Activated gamma-delta T cell treated with anti-CD3 and anti-CD28 coated beads, Interleukin-2, amount 50 U/mL, for 16 hours (primary cell): Measurements from ENCODE around the gene PRKCI.
"Not testable (repeated sequence)": the region's sequence is repeated elsewhere in the genome, so short reads cannot be mapped to it uniquely, and the experiment has no call there.

Experiments used
- DNase-seq: peaks from one replicate; pipeline ENCODE4 v3.0.0-alpha.2; 2020; ENCODE audit warnings: low read depth

The PRKCI gene

GRCh38 chr3:170343859-170344258 lies 121.6 kb downstream of the PRKCI start:
- DNase-seq = not testable (repeated sequence)

DNA sequence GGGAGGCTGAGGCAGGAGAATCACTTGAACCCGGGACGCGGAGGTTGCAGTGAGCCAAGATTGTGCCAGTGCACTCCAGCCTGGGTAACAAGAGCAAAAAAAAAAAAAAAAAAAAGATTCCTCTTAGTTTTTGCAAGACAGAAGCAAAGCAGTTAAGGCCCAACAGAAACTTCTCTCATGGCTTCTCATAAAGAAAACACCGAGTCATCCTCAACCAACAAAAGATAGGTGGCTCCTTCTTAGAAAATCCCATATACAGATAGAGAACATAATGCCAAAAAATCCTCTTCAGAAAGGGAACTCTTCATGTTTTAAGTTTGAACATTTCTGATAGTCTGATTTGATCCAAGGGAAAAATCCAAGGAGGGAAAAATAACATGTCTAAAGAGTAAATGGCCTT lies 122.7 kb downstream of the PRKCI start:
- no peak for DNase-seq

GRCh38 chr3:170346481-170347392 lies 124.5 kb downstream of the PRKCI start:
- DNase-seq = no peak

DNA sequence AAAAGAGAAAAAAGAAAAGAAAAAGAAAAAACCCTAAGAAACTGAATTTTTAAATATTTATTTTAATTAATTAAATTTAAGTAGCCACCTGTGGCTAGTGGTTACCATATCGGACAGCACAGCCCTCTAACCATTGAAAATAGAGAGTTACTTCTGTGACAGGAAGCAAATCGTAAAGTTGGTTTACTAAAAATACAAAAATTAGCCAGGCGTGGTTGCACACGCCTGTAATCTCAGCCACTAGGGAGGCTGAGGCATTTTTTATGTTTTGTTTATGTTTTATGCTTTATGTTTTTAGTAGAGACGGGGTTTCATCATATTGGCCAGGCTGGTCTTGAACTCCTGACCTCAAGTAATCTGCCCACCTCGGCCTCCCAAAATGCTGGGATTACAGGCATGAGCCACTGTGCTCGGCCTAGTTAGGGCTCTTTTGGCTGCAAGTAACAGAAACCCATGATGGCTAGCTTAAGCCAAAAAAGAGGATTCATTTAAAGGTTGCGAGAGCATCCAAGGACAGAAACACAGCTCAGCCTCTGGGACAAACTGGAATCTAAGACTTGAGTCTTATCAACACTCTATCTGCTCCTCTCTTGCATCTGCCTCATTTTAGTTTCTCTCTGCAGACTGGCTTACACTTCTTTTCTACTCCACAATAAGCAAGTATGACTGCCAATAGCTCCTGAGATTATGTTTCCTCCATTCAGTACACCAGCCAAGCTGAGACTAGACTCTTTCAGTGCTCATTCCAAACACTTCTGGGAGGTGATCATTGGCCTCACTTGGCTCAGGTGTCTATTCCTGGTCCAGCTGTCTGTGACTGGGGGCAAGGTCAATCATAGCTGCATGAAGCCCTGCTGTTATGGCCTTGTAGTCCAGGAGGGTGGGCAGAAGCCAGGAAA lies 128.5 kb downstream of the PRKCI start:
- DNase-seq = no peak

- DNase-seq = no peak
These were observed 130.7 kb downstream of the PRKCI start for GRCh38 chr3:170352936-170353335.

- DNase-seq = no peak
These were observed 131.3 kb downstream of the PRKCI start for GRCh38 chr3:170353485-170353884.

GRCh38 chr3:170354760-170355159 lies 132.5 kb downstream of the PRKCI start:
- DNase-seq = no peak
